HEK293 (cell line): Measurements from ENCODE around the gene COP1.

Source experiments
- PATZ1 ChIP-seq: fragments of 450-650 bp; formaldehyde crosslinking; IDR thresholded peaks from 2 replicates; pipeline ENCODE4 v1.5.1; 2016; ENCODE audit warnings: missing biosample characterization, missing genetic modification characterization
- REST ChIP-seq: fragments of 450-650 bp; formaldehyde crosslinking; IDR thresholded peaks from 2 replicates; pipeline ENCODE4 v1.5.1; 2016; ENCODE audit warnings: missing biosample characterization, missing genetic modification characterization
- YY1 ChIP-seq: fragments of 450-650 bp; formaldehyde crosslinking; IDR thresholded peaks from 2 replicates; pipeline ENCODE4 v1.5.1; 2018; ENCODE audit warnings: missing biosample characterization, missing genetic modification characterization
- ZBTB17 ChIP-seq: fragments of 450-650 bp; formaldehyde crosslinking; IDR thresholded peaks from 2 replicates; pipeline ENCODE4 v1.5.1; 2016; ENCODE audit warnings: missing biosample characterization, missing genetic modification characterization
- ZFP37 ChIP-seq: fragments of 450-650 bp; formaldehyde crosslinking; IDR thresholded peaks from 2 replicates; pipeline ENCODE4 v1.5.1; 2016; ENCODE audit warnings: missing biosample characterization, missing genetic modification characterization
- ZNF23 ChIP-seq: fragments of 450-650 bp; formaldehyde crosslinking; IDR thresholded peaks from 2 replicates; pipeline ENCODE4 v1.5.1; 2016; ENCODE audit warnings: missing biosample characterization, missing genetic modification characterization, borderline replicate concordance
- ZNF398 ChIP-seq: fragments of 450-650 bp; formaldehyde crosslinking; IDR thresholded peaks from 2 replicates; pipeline ENCODE4 v1.5.1; 2017; ENCODE audit warnings: missing biosample characterization, missing genetic modification characterization
- ZNF530 ChIP-seq: fragments of 450-650 bp; formaldehyde crosslinking; IDR thresholded peaks from 2 replicates; pipeline ENCODE4 v1.5.1; 2016; ENCODE audit warnings: low read depth, missing biosample characterization, missing genetic modification characterization
- TF ChIP-seq, protein P1 (sequence below): fragments of 450-650 bp; formaldehyde crosslinking; IDR thresholded peaks from 2 replicates; pipeline ENCODE4 v1.5.1; 2016; ENCODE audit warnings: missing biosample characterization, missing genetic modification characterization

- TF ChIP-seq YY1 (no peak), PATZ1 (tag by site-specific recombination) (no peak), REST (tag by site-specific recombination) (no peak), ZNF23 (no peak), ZBTB17 (tag by site-specific recombination) (no peak), ZFP37 (no peak), ZNF398 (no peak), ZNF530 (no peak)
- TF ChIP-seq, protein P1, sequence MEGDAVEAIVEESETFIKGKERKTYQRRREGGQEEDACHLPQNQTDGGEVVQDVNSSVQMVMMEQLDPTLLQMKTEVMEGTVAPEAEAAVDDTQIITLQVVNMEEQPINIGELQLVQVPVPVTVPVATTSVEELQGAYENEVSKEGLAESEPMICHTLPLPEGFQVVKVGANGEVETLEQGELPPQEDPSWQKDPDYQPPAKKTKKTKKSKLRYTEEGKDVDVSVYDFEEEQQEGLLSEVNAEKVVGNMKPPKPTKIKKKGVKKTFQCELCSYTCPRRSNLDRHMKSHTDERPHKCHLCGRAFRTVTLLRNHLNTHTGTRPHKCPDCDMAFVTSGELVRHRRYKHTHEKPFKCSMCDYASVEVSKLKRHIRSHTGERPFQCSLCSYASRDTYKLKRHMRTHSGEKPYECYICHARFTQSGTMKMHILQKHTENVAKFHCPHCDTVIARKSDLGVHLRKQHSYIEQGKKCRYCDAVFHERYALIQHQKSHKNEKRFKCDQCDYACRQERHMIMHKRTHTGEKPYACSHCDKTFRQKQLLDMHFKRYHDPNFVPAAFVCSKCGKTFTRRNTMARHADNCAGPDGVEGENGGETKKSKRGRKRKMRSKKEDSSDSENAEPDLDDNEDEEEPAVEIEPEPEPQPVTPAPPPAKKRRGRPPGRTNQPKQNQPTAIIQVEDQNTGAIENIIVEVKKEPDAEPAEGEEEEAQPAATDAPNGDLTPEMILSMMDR = no peak
Measured at GRCh38 chr1:175963740-175964139, 243.3 kb downstream of the COP1 start.
